Activated naive CD4-positive, alpha-beta T cell treated with anti-CD3 and anti-CD28 coated beads, Interleukin-2, amount 50 U/mL, for 16 hours (primary cell): ENCODE results near the gene CACNA1C.

ENCODE experiments used
- DNase-seq: peaks from one replicate; pipeline ENCODE4 v3.0.0-alpha.2; 2020

CACNA1C gene

DNA sequence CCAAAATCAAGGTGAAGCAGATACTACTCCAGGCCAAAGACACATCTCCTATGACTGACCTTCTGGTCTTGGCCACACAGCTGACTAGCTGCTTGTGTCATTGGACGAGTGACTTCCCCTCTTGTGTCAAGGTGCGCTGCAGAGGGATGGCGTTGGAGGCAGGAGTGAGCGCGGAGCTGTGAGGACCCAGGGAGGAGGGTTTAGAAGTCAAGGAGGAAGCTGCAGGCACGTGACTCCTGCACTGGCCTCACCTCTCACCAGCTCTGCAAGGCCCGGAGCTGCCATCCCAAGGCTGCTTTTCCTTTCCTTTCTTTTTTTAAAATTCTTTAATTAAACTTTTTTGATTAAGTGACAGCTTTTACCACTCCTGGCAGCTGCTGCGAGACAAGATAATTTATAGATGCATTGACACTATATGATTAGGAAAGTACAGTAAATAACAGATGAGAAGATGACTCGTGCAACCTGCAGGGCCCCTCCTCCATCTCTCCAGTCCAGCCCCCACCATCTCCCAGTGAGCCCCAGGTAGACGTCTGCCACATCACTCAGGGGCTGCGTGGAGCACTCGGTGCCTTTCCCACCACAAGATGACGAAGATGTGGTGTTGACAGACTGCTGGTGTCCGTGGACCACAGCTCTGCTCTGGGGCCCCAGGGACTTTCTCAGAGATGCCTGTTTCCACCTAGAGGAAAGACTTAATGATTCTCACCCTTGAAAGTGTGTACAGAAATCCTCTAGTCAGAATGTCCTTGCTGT is 350.6 kb downstream of the CACNA1C start:
- DNase-seq: no peak

GRCh38 chr12:2405039-2405438 is 352.3 kb downstream of the CACNA1C start:
- DNase-seq: no peak

DNA sequence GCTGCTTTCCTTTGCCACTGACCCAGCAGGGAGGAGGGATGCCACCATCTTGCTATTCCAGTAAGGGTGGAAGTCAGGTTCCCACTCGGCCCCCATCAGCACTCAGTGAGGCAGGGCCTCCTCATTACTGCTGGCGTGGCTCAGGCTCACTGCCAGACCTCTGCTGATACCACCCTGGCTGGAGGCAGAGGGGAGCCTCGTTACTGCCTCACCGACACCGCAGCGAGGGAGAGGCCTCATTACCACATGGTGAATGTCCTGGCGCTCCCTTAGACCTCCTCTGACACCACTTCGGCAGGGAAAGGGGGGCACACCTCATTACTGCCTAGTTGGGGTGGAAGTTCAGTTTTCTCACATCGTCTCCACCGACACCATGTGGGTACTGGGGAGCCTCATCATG is 354.1 kb downstream of the CACNA1C start:
- no peak for DNase-seq

GRCh38 chr12:2408262-2408661 is 355.5 kb downstream of the CACNA1C start:
- no peak for DNase-seq

DNA sequence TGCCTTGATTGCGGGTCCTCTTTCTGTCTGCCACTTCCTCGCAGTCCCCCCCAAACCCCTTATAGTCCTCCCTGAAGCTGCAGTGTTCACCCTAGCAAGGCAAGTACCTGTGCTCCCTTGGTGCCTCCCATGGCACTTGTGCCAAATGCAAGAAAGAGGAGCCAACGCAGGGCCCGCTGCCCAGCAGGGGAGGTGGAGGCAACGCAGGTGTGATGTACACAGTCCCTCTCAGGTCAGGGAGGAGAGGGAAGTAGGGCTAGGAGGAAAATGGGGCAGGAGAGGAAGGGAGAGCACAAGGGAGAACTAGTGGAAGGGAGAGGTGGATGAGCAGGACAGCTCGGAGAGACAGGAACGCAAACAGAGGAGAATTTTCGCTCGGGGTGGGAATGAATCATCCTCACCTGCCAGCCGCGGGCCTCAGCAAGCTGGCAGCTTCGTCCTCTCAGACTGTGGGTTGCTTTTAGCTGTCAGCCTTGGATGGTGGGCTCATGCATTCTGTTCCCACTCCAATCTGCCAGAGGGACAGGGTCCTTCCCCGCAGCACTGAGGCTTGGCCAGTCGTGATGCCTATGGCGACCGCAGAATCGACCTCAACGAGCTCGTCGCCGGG is 357.0 kb downstream of the CACNA1C start:
- no peak for DNase-seq

- DNase-seq: no peak
Observed at GRCh38 chr12:2410496-2410895, 357.7 kb downstream of the CACNA1C start.

- DNase-seq: no peak
Observed at GRCh38 chr12:2411011-2411410, 358.2 kb downstream of the CACNA1C start.

- DNase-seq: no peak
Observed at GRCh38 chr12:2411616-2412304, 359.0 kb downstream of the CACNA1C start.

GRCh38 chr12:2412305-2412643 is 359.5 kb downstream of the CACNA1C start:
- DNase-seq: no peak

- DNase-seq: no peak
Observed at GRCh38 chr12:2413301-2413700, 360.5 kb downstream of the CACNA1C start.

DNA sequence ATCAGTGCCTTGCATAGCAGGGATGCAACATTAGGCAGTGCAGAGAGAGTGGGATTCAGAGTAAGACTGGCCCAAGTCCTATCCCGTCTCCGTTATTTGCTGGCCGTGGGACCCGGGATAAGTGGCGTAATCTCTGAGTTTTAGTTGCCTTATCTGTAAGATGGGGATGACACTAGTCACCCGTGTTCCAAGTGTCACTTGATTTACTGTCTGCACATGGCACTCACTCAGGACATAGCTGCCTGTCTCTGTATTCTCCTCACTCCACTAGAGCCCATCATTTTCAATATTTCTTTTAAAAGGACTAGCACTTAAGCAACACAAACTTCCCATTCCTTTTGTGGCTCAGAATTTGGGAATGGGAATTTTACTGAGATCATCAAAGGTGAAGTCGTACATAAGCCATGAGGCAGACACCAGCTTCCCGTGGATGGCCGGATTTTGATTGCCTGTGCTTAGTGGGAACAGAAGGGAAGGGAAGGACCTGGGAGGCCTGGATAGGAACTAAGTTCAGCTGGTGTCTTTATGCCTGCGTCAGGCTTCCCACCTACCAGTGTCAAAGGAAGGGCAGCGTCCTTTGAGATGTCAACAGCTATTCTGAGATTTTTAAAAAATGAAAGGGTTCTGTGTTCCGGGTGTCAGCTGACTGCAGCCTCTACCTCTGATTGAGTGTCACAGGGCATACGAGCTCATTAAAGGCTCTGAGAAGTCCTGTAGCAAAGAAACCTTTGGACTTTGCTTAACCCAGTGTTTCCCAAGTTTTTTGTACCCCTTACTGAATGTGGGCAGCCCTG is 361.4 kb downstream of the CACNA1C start:
- no peak for DNase-seq

- no peak for DNase-seq
Observed at GRCh38 chr12:2414810-2415567, 362.2 kb downstream of the CACNA1C start.

DNA sequence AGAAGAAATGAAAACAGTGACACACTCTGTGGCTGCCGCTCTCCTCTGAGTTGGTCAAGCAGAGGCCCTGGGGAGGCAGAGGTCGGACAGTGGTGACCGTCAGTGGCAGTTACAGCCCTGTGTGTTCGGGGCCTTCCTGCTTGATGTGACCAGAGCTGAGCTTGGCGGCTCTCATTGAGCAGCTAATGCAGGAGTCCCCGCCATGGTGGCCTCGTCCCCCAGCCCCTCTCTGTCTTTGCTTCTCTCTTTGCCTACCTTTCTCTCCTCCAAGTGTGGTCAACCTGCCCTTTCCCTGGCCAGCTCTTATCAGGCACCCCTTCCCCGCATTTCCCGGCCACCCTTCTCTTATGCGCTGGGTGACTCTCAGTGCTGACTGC is 362.8 kb downstream of the CACNA1C start:
- no peak for DNase-seq

DNA sequence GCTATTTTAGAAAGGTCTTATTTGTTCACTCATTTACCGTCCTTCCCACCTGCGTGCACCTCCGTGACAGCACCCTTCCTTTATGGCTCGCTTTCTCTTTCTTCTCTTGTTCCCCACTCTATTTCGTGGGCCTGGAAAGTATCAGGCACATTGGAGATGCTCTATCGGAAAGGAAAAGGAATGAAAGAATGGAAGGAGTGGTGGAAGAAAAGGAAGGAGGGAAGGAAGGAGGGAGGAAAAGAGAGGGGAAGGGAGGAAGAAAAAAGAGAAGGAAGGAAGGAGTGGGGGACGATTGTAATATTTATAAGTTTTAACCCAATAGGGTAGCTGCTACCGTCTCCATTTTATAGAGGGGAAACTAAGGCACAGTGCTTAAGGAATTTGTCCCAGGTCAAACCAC is 363.4 kb downstream of the CACNA1C start:
- DNase-seq: no peak

DNA sequence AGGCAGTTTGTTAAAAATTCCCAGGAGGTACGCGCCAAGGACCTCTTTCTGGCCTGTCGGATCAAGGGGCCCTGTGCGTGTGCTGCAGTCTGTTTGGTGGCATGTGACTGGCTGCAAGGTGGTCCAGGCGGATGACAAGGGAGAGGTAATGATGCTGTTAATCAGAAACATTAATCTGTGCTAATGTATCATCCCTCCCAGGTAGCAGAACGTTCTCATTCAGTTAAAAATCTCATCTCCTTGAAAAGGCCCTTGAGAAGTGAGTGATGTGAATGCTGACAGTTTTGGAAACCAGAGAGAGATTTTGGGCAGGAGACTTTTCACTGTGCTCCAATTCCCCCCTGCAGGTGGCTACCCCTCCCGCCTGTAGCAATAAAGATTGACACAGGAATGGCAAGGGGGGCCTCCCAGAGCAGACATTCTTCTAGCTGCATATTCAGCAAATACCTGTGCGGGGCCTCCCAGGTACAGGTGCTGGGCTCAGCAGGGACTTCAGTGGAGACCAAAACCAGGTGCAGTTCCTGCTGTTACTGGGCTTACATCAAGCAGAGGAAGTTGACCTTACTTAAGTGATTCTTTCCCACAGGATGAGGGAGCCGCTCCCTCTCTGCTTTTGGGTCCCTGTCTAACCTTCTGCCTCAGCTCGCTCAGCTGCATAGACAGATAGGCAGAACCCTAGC is 364.8 kb downstream of the CACNA1C start:
- DNase-seq: no peak

- no peak for DNase-seq
Observed at GRCh38 chr12:2418579-2418978, 365.8 kb downstream of the CACNA1C start.

DNA sequence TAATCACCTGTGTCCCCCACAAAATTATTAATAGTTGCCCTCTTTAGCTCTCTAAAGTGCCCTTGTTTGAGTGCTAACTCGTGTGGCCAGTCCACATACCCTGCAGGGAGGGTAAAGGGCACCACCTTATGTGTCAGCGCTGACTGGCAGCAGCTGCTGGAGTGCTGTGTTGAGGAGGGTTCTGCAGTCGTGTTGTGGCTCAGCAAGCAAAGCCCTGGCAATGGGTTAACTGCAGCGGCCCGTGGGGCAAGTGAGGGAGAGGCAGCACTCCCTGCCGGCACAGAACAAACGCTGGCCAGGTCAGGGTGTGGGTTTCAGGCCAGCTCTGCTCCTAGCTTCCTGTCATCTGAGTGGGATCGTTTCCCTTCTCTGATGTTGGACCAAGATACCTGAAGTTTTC is 369.8 kb downstream of the CACNA1C start:
- no peak for DNase-seq

- DNase-seq: no peak
Observed at GRCh38 chr12:2429032-2429431, 376.2 kb downstream of the CACNA1C start.

DNA sequence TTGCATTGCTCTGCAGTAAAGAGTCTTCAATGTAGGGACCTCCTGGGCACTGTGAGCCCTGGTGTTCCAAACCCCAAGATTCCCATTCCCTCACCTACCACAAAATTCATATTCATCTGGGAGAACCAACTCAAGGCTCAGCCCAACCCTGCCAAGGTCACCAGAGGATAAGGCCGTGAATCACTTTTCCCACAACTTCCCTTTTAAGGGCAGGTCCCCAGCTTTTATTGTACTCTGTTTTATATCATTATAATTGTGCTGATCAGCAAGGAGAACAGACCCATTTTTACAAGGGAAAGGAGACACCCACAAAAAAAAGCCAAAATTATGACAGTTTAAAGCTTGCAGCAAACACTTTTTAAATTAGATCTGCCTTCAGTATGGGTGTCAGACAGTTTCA is 379.0 kb downstream of the CACNA1C start:
- DNase-seq: no peak

- no peak for DNase-seq
Observed at GRCh38 chr12:2432856-2433255, 380.1 kb downstream of the CACNA1C start.

- DNase-seq: no peak
Observed at GRCh38 chr12:2435511-2435910, 382.7 kb downstream of the CACNA1C start.
